Tibial nerve (tissue), 3 donors: ENCODE results near the gene STAT1.

Experiments
- CTCF ChIP-seq, 5 experiments: fragments of 200-600 bp in 3 of 5; fragments of 450-650 bp in 2 of 5; sonication (generic) in 3 of 5; IDR thresholded peaks; one replicate each; pipeline ENCODE4 v1.5.1; 2016 to 2019; ENCODE audit warnings: antibody characterized with exemption in 5 of 5, mild to moderate bottlenecking in 3 of 5, moderate library complexity in 2 of 5
- POLR2A ChIP-seq, 2 donors: fragments of 450-650 bp; IDR thresholded peaks; one replicate each; pipeline ENCODE4 v1.6.1; 2017; ENCODE audit warnings: antibody characterized with exemption in 2 of 2, mild to moderate bottlenecking in 2 of 2, moderate library complexity in 2 of 2

- TF ChIP-seq CTCF (IDR thresholded peaks at IDR 0.05): no peak
- no peak for TF ChIP-seq POLR2A (IDR thresholded peaks at IDR 0.05)
Measured at GRCh38 chr2:190922376-190922775, 91.6 kb downstream of the STAT1 start.
